LHCN-M2 (cell line): ENCODE measurements around the gene RSPO3. TPM values are rescaled to one million over a fixed set of nuclear protein-coding genes. Genes with fewer than 3 reads are reported as not detected.

Experiments used
- DNase-seq: peaks from one replicate; pipeline ENCODE4 v3.0.0-alpha.2; 2012; ENCODE audit warnings: low read depth
- total RNA-seq: library from RNA; depleted of rRNA; stranded (reverse); fragments of >200 nt; gene quantifications from 2 replicates; pipeline ENCODE4 v1.2.3, GENCODE V29; 2014

Gene RSPO3
- total RNA-seq, 1 experiment from 2014 or later, result not detected

DNA sequence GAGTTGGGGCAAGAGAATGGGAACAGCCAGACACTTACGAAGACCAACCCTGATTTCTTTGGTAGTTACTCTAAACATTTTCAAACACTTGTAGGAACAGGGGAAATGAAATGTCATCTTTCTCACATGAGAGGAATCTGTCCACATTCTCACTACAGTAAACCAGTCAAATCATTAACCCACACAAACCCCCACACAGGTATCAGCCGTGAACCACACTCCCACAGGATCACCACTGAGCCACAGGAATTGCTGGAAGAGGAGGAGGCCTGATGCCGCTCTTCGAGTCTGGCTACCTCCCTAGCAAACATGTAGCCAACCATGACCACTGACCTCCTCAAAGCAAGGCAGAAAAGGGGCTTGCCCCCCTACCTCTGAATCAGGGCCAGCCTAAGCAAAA lies 6.9 kb upstream of the RSPO3 start:
- no peak for DNase-seq

DNA sequence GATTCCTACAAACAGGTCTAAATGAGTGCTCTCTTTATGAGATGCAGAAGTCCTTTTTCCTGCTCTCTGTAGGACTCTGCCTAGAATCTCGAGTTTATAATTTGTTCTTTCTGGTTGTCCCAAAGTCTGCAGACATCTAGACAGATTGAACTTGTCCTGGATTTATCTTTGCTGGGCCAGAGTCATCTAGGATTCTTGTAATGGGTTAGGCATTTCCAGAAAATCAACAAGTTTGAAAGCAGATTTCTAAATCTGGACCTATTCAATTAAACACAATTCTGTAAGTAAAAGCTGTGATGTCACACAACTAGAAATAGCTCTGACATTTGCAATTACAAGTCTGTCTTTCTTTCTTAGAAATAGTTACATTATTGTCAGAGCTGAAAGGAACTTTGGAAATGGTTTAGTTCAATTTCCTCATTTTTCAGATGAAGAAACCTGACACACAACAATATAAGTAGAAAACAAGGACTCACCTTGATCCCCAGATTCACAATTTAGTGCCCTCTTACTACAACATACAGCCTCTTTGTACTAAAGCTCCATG lies 4.2 kb upstream of the RSPO3 start:
- DNase-seq, result no peak

DNA sequence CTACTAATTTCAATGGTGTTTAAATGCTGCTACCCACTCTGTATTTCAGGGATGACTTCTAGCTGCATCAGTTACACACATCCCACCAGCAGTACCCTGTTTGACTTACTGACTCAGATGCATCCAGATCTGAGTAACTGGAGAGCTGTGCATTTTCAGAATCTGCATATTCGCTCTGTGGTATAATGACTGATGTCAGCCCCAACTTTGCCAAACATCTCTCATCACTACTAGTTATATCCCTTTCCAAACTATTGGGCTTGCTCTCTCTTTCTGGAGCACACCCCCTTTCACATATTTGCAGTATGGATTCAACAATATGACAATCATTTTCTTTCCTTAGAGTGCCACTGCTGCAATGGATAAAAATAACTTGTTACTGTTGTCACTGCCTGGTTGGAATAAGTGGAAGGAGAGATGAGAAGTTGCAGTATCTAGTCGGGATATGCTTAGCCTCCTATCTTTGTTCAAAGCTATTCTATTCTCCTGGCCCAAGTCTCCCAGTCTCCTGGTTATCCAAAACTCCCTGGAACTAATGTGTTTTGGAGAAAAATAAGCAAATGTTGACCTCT lies 3.3 kb upstream of the RSPO3 start:
- no peak for DNase-seq

- no peak for DNase-seq
Measured at GRCh38 chr6:127115746-127116145, 2.7 kb upstream of the RSPO3 start.

DNA sequence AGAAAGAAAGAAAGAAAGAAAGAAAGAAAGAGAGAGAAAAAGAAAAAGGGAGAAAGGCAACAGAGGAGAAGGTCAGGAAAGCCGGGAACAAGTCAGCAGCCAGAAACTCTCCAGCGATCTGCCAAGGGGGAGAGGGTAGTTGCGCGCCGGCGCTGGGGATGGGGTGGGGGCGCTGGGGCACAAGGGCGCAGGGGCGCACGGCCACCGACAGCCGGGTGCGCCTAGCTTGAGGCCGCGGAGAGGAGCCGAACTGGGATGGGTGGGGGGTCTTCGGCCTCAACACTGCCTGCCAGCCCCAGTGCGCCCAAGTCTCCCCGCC lies 533 bp upstream of the RSPO3 start:
- DNase-seq, result no peak

DNA sequence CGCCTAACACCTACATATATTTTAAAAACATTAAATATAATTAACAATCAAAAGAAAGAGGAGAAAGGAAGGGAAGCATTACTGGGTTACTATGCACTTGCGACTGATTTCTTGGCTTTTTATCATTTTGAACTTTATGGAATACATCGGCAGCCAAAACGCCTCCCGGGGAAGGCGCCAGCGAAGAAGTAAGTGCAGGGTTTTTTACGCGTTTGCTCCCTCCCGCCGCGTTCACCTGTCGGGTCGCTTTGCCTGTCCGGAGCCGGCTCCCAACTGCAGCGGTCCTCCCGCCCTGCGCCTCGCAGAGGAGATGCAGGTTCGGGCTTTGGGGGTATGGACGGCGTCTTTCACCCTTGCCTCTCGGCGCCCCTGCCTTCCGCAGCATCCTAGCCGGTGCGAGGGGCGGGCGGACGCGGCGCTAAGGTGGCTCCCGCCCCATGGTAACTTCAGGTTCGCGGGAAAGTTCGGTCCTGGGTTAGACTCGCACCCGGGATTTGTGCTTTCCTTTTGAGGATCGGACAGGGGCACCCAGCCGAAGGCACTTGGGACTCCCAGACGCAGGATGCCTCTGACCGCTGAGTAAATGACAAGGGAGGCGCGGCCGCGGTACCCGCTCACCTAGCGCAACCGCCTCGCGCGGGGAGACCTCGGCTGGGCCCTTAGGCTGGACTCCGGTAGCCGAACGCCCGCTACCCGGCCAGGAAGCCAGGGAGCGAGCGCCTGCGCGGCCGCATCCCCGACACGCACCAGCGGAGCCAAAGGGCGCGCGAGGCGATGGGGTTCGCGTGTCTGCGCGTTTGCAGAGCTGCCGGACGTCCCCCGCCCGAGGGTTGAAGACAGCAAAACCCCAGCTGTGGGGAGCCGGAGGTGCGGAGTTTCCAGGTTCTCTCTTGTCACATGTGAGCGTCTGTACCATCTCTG lies 891 bp downstream of the RSPO3 start:
- DNase-seq, result peak; percentile 17

- no peak for DNase-seq
Measured at GRCh38 chr6:127120023-127120786, 1.7 kb downstream of the RSPO3 start.

GRCh38 chr6:127120787-127121636 lies 2.5 kb downstream of the RSPO3 start:
- peak; percentile 70 for DNase-seq

DNA sequence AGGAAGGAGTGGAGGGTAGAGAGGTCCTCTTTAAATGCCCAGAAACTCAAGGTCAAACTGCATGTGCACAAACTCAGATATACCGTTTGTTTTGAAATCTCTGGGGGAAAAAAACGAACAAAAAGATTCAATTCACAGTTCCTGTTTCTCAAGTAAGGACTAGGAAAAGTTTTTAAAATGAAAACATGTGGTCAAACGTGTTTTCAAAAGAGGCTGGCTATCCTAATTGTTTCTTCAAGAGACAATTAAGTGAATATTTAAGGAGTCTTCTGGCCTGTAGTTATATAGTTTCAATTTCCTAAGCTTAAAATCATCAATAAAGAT lies 3.1 kb downstream of the RSPO3 start:
- no peak for DNase-seq

GRCh38 chr6:127124172-127124571 lies 5.7 kb downstream of the RSPO3 start:
- DNase-seq, result no peak

- DNase-seq, result no peak
Measured at GRCh38 chr6:127124680-127125079, 6.2 kb downstream of the RSPO3 start.

DNA sequence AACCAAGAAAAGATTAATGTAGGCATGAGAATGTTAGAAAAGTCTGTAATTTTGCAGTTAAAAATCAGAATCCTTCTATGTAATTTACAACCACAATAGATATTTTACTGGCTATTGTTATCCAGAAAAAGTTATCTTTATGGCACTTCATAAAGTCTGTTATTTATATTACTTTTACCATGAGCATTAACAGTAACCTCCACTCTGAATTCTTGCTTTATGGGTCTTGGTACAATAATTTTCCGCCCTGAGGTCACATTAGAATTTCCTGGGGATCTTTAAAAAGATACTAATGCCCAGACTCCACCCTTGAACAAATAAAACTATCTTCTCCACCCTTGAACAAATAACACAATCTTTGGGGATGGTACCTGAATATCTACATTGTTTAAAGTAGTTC lies 9.6 kb downstream of the RSPO3 start:
- no peak for DNase-seq

DNA sequence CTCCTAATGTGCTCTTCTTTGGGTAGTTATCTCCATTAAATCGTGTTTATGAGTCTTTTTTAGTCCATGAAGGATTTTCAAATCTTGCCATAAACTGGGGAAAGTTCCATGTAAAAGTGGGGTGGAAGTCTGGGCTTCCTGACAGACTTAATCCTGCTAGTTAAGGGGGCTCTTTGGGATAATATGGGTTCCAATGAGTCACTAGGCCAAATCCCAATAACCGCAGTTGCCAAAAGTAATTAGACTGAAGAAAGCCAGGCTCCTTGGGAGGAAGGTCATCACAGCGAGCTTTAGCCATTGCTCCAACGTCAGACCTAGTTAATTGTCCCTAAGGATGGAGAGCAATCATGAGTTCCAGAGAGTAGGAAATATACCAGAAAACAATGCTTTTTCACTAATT lies 10.8 kb downstream of the RSPO3 start:
- DNase-seq, result no peak

DNA sequence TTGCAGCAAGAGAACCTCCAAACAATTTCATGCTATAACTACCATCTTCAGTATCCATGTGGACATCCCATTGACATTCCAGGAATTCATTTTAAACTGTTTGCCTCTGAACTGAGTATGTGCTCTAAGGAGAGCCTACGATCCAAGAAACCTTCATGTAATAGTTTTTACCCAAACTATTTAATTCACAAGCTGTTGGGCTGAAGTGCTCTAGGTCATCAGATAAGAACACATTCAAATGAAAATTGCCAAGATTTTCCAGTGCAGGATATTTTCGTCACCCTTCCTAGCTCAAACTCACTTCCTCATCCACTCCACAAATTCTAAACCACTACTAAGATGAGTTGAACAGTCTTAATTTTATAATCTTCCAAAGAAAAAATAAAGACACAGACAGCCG lies 12.8 kb downstream of the RSPO3 start:
- no peak for DNase-seq

DNA sequence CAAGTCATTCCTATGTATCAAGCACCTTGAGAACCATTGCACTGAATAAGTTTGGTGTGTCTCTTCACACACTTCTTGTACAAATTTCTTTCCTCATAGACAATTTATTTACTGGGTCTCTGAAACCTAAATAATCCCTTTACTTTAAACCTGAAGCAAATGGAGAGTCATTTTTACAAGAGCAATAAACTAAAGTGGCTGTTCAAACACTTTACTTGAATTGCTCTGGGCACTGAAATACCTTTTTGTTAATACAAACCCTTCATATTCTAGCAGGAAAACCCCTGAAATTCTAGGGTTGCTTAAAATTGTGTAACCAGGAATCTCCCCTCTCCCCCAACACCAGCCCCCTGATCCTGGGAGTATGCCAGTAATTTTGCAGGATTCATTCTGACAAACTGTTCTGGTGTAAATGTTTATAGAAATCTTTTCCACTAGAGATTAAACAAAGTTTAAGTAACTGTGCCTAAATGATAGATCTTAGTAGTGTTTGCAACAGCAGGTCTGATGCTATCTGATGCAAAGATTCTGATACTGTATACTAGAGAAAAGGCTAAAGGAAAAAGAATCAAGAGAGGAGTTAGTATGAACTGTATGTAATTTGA lies 13.4 kb downstream of the RSPO3 start:
- DNase-seq, result no peak

DNA sequence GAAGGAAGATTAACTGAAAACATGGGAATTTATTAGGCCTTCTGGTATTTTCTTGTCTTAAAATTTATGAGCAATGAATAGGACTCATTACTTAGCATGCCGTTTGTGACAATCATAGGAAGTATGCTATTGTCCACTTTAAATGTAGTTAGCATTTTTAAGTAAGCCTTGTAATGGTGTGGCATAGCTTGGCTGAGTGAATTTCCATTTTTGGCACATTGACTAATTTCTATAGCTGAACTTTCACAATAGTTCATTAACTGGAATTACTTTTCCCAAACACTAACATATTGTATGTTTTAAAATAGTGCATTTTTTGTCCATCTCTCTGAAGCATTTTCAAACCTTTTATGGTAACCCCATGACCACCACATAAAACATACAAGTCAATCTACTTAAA lies 15.7 kb downstream of the RSPO3 start:
- no peak for DNase-seq

- DNase-seq, result peak; percentile 21
Measured at GRCh38 chr6:127136786-127137185, 18.3 kb downstream of the RSPO3 start.

DNA sequence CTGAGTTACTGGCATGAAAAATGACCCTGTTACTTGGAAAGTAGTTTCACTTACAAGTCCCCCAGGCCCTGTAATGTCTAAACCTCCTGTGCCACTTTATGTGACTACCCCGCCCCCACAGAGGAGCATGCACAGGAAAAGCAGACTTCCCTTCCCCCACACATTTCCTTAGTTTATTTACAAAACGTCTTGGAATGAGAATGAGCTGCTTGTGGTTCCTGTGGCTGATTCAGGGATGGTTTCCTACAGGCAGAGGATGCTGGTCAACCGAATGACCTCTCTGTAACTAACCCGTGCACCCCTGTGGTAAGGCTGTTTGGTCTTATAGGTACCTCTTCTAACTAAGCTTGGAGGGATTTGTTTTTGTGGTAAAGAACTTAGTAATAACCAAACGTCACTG lies 28.5 kb downstream of the RSPO3 start:
- peak; percentile 85 for DNase-seq

- DNase-seq, result no peak
Measured at GRCh38 chr6:127147534-127147933, 29.1 kb downstream of the RSPO3 start.

DNA sequence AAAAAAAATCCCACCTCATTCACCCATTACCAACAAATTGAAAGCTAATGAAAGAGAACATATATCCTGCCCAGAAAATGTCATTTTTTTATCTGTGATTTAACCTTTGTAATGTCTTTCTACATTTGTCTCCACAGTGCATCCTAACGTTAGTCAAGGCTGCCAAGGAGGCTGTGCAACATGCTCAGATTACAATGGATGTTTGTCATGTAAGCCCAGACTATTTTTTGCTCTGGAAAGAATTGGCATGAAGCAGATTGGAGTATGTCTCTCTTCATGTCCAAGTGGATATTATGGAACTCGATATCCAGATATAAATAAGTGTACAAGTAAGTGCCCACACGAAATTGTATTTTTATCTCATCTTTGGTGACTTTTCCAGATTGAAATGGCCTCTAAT lies 30.0 kb downstream of the RSPO3 start:
- peak; percentile 23 for DNase-seq

GRCh38 chr6:127154509-127154908 lies 36.0 kb downstream of the RSPO3 start:
- DNase-seq, result no peak
